MM.1S (cell line): ENCODE data around the gene DEPP1.

Experiments used
- EZH2 ChIP-seq: fragments of 300-600 bp; sonication (generic); optimal IDR thresholded peaks from 2 replicates; pipeline ENCODE3; 2017; ENCODE audit warnings: low read depth, mild to moderate bottlenecking, antibody characterized with exemption, low read length, mixed read lengths
- EZH2phosphoT487 ChIP-seq: fragments of 300-600 bp; sonication (generic); IDR thresholded peaks from 2 replicates; pipeline ENCODE4 v1.6.1; 2018; ENCODE audit warnings: antibody characterized with exemption, low read length
- TF ChIP-seq, protein P1 (sequence below): fragments of 300-600 bp; sonication (generic); IDR thresholded peaks from 2 replicates; pipeline ENCODE4 v1.5.1; 2016; ENCODE audit warnings: antibody characterized with exemption, low read length, mixed read lengths

DNA sequence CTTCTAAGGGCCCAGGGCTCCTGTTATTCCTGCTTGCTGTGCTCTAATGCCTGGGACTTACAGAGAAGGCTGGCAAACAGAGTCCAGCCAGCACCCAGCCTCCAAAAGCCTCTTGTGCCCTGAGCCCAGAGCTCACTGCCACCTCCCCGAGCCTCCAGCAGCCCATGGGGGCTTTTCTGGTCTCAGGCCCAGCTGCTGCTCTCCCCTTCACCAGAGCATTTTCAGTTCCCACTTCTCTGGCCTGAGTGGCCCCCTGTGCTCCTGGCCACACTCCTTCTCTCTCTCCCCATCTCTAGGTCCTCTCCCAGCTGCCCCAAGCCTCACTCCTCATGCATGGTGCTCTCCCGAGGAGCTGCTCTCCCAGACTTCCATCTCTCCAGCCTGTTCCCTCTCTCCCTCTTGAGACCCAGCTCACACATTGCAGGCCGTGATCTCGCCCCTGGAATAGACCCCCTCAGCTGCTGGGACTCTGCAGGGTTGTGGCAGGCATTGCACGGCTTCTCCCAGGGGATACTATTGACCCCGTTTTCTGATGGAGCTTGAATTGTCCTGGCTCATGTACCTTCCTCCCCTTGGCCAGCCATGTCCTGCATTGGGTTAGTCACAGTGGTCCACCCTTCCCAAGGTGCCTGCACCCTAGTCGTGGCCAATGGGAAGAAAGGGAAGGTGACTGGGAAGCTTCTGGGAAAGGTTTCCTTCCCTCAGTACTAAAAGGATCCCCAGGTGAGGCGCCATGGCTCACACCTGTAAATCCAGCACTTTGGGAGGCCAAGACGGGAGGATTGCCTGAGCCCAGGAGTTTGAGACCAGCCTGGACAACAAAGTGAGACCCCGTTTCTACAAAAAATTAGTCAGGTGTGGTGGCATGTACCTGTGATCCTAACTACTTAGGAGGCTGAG is 28.0 kb downstream of the DEPP1 start:
- TF ChIP-seq, protein P1, sequence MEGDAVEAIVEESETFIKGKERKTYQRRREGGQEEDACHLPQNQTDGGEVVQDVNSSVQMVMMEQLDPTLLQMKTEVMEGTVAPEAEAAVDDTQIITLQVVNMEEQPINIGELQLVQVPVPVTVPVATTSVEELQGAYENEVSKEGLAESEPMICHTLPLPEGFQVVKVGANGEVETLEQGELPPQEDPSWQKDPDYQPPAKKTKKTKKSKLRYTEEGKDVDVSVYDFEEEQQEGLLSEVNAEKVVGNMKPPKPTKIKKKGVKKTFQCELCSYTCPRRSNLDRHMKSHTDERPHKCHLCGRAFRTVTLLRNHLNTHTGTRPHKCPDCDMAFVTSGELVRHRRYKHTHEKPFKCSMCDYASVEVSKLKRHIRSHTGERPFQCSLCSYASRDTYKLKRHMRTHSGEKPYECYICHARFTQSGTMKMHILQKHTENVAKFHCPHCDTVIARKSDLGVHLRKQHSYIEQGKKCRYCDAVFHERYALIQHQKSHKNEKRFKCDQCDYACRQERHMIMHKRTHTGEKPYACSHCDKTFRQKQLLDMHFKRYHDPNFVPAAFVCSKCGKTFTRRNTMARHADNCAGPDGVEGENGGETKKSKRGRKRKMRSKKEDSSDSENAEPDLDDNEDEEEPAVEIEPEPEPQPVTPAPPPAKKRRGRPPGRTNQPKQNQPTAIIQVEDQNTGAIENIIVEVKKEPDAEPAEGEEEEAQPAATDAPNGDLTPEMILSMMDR: no peak
- no peak for TF ChIP-seq EZH2
- TF ChIP-seq EZH2phosphoT487: no peak
